ENCODE data around the gene ATP8B3. TPM values are rescaled to one million over a fixed set of nuclear protein-coding genes. Genes with fewer than 3 reads are reported as not detected.

ATP8B3 gene
- total RNA-seq, 1 donor from 2014 or later = 2.5 TPM

- no peak for DNase-seq
- Mint-ChIP-seq H3K27me3 (ENCODE audit: unreplicated experiment) (peaks cover 18% of the 10 kb centered on the region), H3K27ac (ENCODE audit: unreplicated experiment) (peak overlapping the region; percentile 79), H3K4me3 (ENCODE audit: unreplicated experiment) (peak overlapping the region; percentile 82), H3K9me3 (ENCODE audit: unreplicated experiment) (peaks cover 22% of the 10 kb centered on the region), H3K4me1 (ENCODE audit: low read depth, unreplicated experiment) (peaks cover 9% of the 10 kb centered on the region), H3K36me3 (ENCODE audit: unreplicated experiment) (no peaks in the 10 kb centered on the region)
- no peak for TF ChIP-seq CTCF (IDR thresholded peaks at IDR 0.05; ENCODE audit: partially characterized antibody, unreplicated experiment)
Observed at GRCh38 chr19:1859331-1859781, 47.3 kb upstream of the ATP8B3 start.

GRCh38 chr19:1858412-1859081 is 46.5 kb upstream of the ATP8B3 start:
- no peak for DNase-seq
- Mint-ChIP-seq H3K36me3 (ENCODE audit: unreplicated experiment) (no peaks in the 10 kb centered on the region), H3K4me1 (ENCODE audit: low read depth, unreplicated experiment) (peaks cover 9% of the 10 kb centered on the region), H3K27ac (ENCODE audit: unreplicated experiment) (peak overlapping the region; percentile 17), H3K9me3 (ENCODE audit: unreplicated experiment) (peaks cover 22% of the 10 kb centered on the region), H3K4me3 (ENCODE audit: unreplicated experiment) (no peak overlapping the region), H3K27me3 (ENCODE audit: unreplicated experiment) (peaks cover 18% of the 10 kb centered on the region)
- TF ChIP-seq CTCF (IDR thresholded peaks at IDR 0.05; ENCODE audit: partially characterized antibody, unreplicated experiment) = no peak

GRCh38 chr19:1857648-1858326 is 45.7 kb upstream of the ATP8B3 start:
- H3K9me3 Mint-ChIP-seq (ENCODE audit: unreplicated experiment) = peaks cover 24% of the 10 kb centered on the region
- H3K27me3 Mint-ChIP-seq (ENCODE audit: unreplicated experiment) = peaks cover 18% of the 10 kb centered on the region
- no peak for DNase-seq
- peak overlapping the region; percentile 33 for H3K27ac Mint-ChIP-seq (ENCODE audit: unreplicated experiment)
- H3K4me1 Mint-ChIP-seq (ENCODE audit: low read depth, unreplicated experiment) = peaks cover 11% of the 10 kb centered on the region
- H3K4me3 Mint-ChIP-seq (ENCODE audit: unreplicated experiment) = no peak overlapping the region
- no peak for TF ChIP-seq CTCF (IDR thresholded peaks at IDR 0.05; ENCODE audit: partially characterized antibody, unreplicated experiment)
- H3K36me3 Mint-ChIP-seq (ENCODE audit: unreplicated experiment) = no peaks in the 10 kb centered on the region

- H3K27ac Mint-ChIP-seq (ENCODE audit: unreplicated experiment) = peak overlapping the region; percentile 99
- H3K9me3 Mint-ChIP-seq (ENCODE audit: unreplicated experiment) = peaks cover 22% of the 10 kb centered on the region
- H3K4me3 Mint-ChIP-seq (ENCODE audit: unreplicated experiment) = peak overlapping the region; percentile 81
- H3K4me1 Mint-ChIP-seq (ENCODE audit: low read depth, unreplicated experiment) = peaks cover 11% of the 10 kb centered on the region
- peak; percentile 75 for DNase-seq
- TF ChIP-seq CTCF (IDR thresholded peaks at IDR 0.05; ENCODE audit: partially characterized antibody, unreplicated experiment) = no peak
- peaks cover 18% of the 10 kb centered on the region for H3K27me3 Mint-ChIP-seq (ENCODE audit: unreplicated experiment)
- no peaks in the 10 kb centered on the region for H3K36me3 Mint-ChIP-seq (ENCODE audit: unreplicated experiment)
Observed at GRCh38 chr19:1856698-1857603, 44.9 kb upstream of the ATP8B3 start.
